B cell (primary cell): ENCODE data around the gene MOB3B. TPM values are rescaled to one million over a fixed set of nuclear protein-coding genes. Genes with fewer than 3 reads are reported as not detected.

Source experiments
- ATAC-seq: fragments of 200-7000 bp; cut with Tn5 transposase; one replicate; pipeline ENCODE4 v1.10.0; 2021; ENCODE audit warnings: low read depth, mild to moderate bottlenecking, moderate number of reproducible peaks, moderate library complexity
- CTCF ChIA-PET: fragments of 350-600 bp; sonication (Branson Sonifier 250); formaldehyde crosslinking; loops from one replicate; lab custom pipeline; 2021; ENCODE audit warnings: antibody characterized with exemption, inconsistent platforms; lab: Charles Lee
- POLR2A ChIA-PET: fragments of 350-600 bp; sonication (Branson Sonifier 250); formaldehyde crosslinking; loops from one replicate; lab custom pipeline; 2021; ENCODE audit warnings: antibody characterized with exemption; lab: Charles Lee
- DNase-seq: peaks from one replicate; pipeline ENCODE4 v3.0.0; 2013
- H2AFZ ChIP-seq: 2 replicates; pipeline ENCODE4 v1.6.1; 2012; ENCODE audit warnings: mild to moderate bottlenecking, low read depth, low read length; ENCODE audit not compliant: insufficient read depth, poor library complexity, severe bottlenecking
- H3K27ac ChIP-seq, 2 donors: 1 replicate in 1 of 2; 2 replicates in 1 of 2; pipeline ENCODE4 v1.5.1; 2012 to 2013; ENCODE audit warnings: low read length in 2 of 2, mild to moderate bottlenecking in 2 of 2, moderate library complexity in 1 of 2
- H3K27me3 ChIP-seq, 4 experiments: fragments of 200-600 bp in 1 of 4; sonication (generic) in 1 of 4; replicated peaks in 1 of 4; 1 replicate in 2 of 4; 2 replicates in 2 of 4; pipeline versions ENCODE4 v1.6.1 to v1.7.0; 2013 to 2016; ENCODE audit warnings: low read length in 3 of 4, mild to moderate bottlenecking in 2 of 4, mixed read lengths in 1 of 4, moderate library complexity in 1 of 4; ENCODE audit not compliant: insufficient read depth in 4 of 4, control insufficient read depth in 3 of 4; ENCODE audit errors: control extremely low read depth in 1 of 4
- H3K36me3 ChIP-seq, 2 experiments: replicated peaks in 1 of 2; 1 replicate in 1 of 2; 2 replicates in 1 of 2; pipeline versions ENCODE4 v1.6.1 to v1.7.1; 2013; ENCODE audit warnings: low read length in 1 of 2; ENCODE audit not compliant: insufficient read depth in 2 of 2, control insufficient read depth in 1 of 2; ENCODE audit errors: control extremely low read depth in 1 of 2, extremely low read depth in 1 of 2
- H3K4me1 ChIP-seq, 2 donors: fragments of 200-600 bp in 1 of 2; sonication (generic) in 1 of 2; 1 replicate in 1 of 2; 2 replicates in 1 of 2; pipeline versions ENCODE4 v1.5.1 to v1.6.1; 2013 to 2017; ENCODE audit warnings: low read length in 2 of 2; ENCODE audit not compliant: control insufficient read depth in 2 of 2, insufficient read depth in 2 of 2
- H3K4me2 ChIP-seq: replicated peaks from 2 replicates; pipeline ENCODE3; 2012; ENCODE audit warnings: mild to moderate bottlenecking, low read depth, low read length; ENCODE audit not compliant: poor library complexity, severe bottlenecking
- H3K4me3 ChIP-seq, 5 experiments: fragments of 200-600 bp in 1 of 5; sonication (generic) in 1 of 5; 1 replicate in 3 of 5; 2 replicates in 2 of 5; pipeline versions ENCODE4 v1.5.1 to v1.7.0; 2011 to 2016; ENCODE audit warnings: low read length in 4 of 5, mild to moderate bottlenecking in 4 of 5, low read depth in 2 of 5, control low read depth in 1 of 5, moderate library complexity in 1 of 5; ENCODE audit not compliant: insufficient read depth in 1 of 5; ENCODE audit errors: control extremely low read depth in 1 of 5, extremely low read depth in 1 of 5
- H3K79me2 ChIP-seq: fragments of 200-600 bp; sonication (generic); one replicate; pipeline ENCODE4 v1.6.0; 2016; ENCODE audit warnings: low read length; ENCODE audit not compliant: control insufficient read depth, insufficient read depth
- H3K9ac ChIP-seq: fragments of 200-600 bp; sonication (generic); 2 replicates; pipeline ENCODE4 v1.6.1; 2017; ENCODE audit warnings: mild to moderate bottlenecking, low read length, moderate library complexity
- H3K9me3 ChIP-seq, 3 donors: one replicate each; pipeline versions ENCODE4 v1.6.1 to v1.7.1; 2013; ENCODE audit warnings: low read length in 2 of 3; ENCODE audit not compliant: control insufficient read depth in 2 of 3, insufficient read depth in 1 of 3; ENCODE audit errors: control extremely low read depth in 1 of 3
- H4K20me1 ChIP-seq: 2 replicates; pipeline ENCODE4 v1.6.0; 2012; ENCODE audit warnings: mild to moderate bottlenecking, low read length; ENCODE audit not compliant: insufficient read depth, control insufficient read depth, poor library complexity, severe bottlenecking
- H3K27ac Mint-ChIP-seq: one replicate; pipeline ENCODE4 v1.8.0; 2021; ENCODE audit warnings: mixed read lengths
- H3K27me3 Mint-ChIP-seq: one replicate; pipeline ENCODE4 v1.8.0; 2021; ENCODE audit warnings: mixed read lengths
- H3K4me1 Mint-ChIP-seq: one replicate; pipeline ENCODE4 v1.8.0; 2021; ENCODE audit warnings: mixed read lengths
- H3K4me3 Mint-ChIP-seq: one replicate; pipeline ENCODE4 v1.8.0; 2021; ENCODE audit warnings: mixed read lengths
- H3K9me3 Mint-ChIP-seq: one replicate; pipeline ENCODE4 v1.8.0; 2022; ENCODE audit warnings: mixed read lengths; ENCODE audit not compliant: insufficient read depth
- CTCF ChIP-seq: fragments of 200-600 bp; IDR thresholded peaks from one replicate; pipeline ENCODE4 v1.8.0; 2022; ENCODE audit warnings: antibody characterized with exemption, mild to moderate bottlenecking
- EZH2 ChIP-seq: IDR thresholded peaks from 2 replicates; pipeline ENCODE4 v1.6.1; 2012; ENCODE audit warnings: borderline replicate concordance, low read depth, mild to moderate bottlenecking, moderate library complexity, low read length; ENCODE audit not compliant: insufficient read depth, poor library complexity, severe bottlenecking
- WGBS: methylation state at CpG from one replicate; pipeline ENCODE4 v1.1.5; 2013; ENCODE audit warnings: missing lambda C conversion rate; ENCODE audit not compliant: insufficient coverage; 5-methylcytosine and 5-hydroxymethylcytosine counted together
- intact Hi-C: fragments of 100-400 bp; cut with micrococcal nuclease; formaldehyde crosslinking; loops from one replicate; pipeline ENCODE4 v1.10.0; 2022
- polyA plus RNA-seq: library from polyadenylated mRNA; depleted of rRNA; stranded (reverse); fragments of >200 nt; gene quantifications from 2 replicates; pipeline ENCODE4 v1.2.3, GENCODE V29; 2012
- total RNA-seq, 2 donors: library from RNA; stranded (reverse); fragments of 120-200 nt in 1 of 2; gene quantifications; 1 replicate in 1 of 2; 2 replicates in 1 of 2; pipeline versions ENCODE4 v1.2.3 to v1.2.4, GENCODE V29; 2013 to 2022

Gene MOB3B
- total and polyA plus RNA-seq, 2 donors (not counting 1 experiment from before 2014, with no cell fraction given) = 7.3 to 7.9 TPM

- intact Hi-C loops = loop anchor here (10.0 kb wide), 1 partner anchor 51 kb away; no protein-coding TSS in a partner anchor
- H3K79me2 ChIP-seq = peaks cover 63% of the 10 kb centered on the region
Measured at GRCh38 chr9:27395484-27395921, 134.1 kb downstream of the MOB3B start.

More at GRCh38 chr9:27395484-27395921, 134.1 kb downstream of the MOB3B start:
- no peak overlapping the region for H3K27ac ChIP-seq
- no peaks in the 10 kb centered on the region for H3K27me3 ChIP-seq
- H2AFZ ChIP-seq = no peak overlapping the region
- H3K9me3 ChIP-seq = peaks cover 0 to 2% (median 0%) of the 10 kb centered on the region in 3 donors
- ChIA-PET CTCF (interaction anchor here (0.8 to 1.9 kb wide), 3 partner anchors 14 to 62 kb away, joined by 3 to 5 read pairs (median 3); no protein-coding TSS in a partner anchor), POLR2A (interaction anchor here (0.6 kb wide), 1 partner anchor 9 kb away, joined by 5 read pairs; no protein-coding TSS in a partner anchor)
- no peaks in the 10 kb centered on the region for H3K9me3 Mint-ChIP-seq
- H4K20me1 ChIP-seq = peaks cover 6% of the 10 kb centered on the region
- peaks cover 2 to 3% of the 10 kb centered on the region in 2 experiments for H3K36me3 ChIP-seq
- DNase-seq (no peak), ATAC-seq (no peak)
- H3K9ac ChIP-seq = no peak overlapping the region
- H3K4me3 Mint-ChIP-seq = no peak overlapping the region
- TF ChIP-seq EZH2 (no peak), CTCF (no peak)
- H3K4me1 ChIP-seq = peaks cover 59 to 68% of the 10 kb centered on the region in 2 donors
- WGBS = 90% methylated on average over 2 of the region's 4 CpGs
- H3K27me3 Mint-ChIP-seq = no peaks in the 10 kb centered on the region
- H3K4me1 Mint-ChIP-seq = peaks cover 77% of the 10 kb centered on the region
- H3K4me2 ChIP-seq = no peak overlapping the region
- H3K27ac Mint-ChIP-seq = no peak overlapping the region
- H3K4me3 ChIP-seq = no peak overlapping the region
